Stimulated activated CD4-positive, alpha-beta T cell treated with anti-CD3 and anti-CD28 coated beads, Interleukin-15, amount 100 ng/mL, for 24 hours (primary cell): ENCODE measurements around the gene PLA2R1.

Experiments used
- DNase-seq: peaks from one replicate; pipeline ENCODE4 v3.0.0-alpha.2; 2020

The PLA2R1 gene

DNA sequence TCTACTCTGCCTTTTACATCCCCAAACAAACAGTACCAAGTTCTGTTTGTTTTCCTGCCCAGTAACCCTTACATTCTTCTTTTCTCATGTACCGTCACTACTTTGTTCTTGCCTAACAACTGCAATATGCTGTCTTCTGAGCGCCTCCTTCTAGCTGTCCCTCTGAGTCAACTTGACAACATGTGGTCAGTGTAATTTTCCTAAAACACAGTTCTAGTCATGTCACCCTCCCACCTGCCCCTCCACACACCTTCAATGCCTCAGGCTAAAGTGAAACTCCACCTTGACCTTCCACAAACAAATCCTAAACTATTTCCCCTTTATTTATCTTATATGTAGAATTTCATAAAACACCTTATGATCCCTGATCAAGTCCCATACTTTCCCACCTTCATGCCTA lies 139.9 kb downstream of the PLA2R1 start:
- DNase-seq: no peak

DNA sequence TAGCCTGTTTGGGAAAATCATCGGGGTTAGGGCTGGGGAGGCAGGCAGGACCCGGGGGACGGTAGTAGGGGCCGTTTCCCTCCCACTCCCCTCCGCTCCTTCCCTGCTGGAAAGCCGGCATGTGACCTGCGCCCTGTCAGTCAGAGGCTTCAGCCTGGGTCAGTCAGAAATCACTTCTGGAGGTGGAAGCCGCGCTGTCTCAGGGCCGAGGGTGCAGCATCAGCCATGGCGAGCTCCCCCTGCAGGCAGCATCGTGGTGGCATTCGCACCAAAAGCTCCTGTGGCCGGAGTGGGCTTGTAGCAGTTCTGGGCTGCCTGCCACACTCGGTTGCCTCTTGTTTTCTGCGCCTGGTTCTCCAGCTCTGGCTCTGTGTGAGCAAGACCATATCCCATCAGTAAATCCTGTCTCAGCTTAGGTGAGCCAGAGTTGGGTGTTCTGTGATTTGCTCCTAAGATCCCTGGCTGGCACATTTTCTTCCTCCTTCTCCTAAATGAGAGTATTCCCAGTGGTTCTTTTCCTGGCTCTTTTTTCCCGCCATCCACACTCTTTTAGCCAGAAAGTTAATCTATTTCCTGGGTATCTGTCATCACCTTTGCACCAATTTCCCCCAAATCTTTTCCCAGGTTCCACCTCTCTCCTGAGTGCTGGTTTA lies 140.5 kb downstream of the PLA2R1 start:
- DNase-seq: peak; percentile 90

DNA sequence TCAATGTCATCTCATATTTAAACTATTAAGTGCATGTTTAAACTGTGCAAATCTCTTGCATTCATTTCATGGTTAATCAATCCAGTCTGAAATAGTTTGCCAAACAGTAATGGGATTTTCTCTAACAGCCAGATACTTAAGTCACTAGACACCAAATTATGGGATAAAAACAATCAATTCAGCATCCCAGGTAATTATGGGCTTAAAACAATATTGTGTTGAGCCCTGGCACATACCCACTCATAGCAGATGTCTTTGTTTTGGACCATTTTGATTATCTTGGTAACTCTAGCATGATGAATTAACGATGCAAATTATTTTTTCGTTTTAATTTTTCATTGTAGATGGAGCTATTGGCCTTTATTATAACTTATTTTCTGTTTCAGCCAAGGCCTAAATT lies 145.9 kb downstream of the PLA2R1 start:
- no peak for DNase-seq

DNA sequence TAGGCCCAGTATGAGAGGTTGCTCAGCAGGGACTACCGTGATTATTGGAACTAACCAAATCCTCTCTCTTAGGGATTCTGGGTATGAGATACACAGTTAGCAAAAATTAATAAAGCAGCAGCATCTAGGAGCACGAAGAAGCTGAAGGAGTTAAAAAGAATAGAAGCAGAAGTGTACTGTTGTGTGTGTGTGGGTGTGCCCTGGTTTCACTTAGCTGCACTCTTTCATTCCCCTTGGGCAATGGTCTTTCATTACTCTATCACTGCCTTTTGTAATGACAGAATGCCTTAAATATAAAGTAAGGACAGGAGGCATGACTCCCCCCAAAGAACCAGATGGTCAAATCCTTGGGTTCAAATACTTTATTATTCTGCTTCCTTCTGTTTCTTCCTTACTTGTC lies 148.5 kb downstream of the PLA2R1 start:
- DNase-seq: no peak

DNA sequence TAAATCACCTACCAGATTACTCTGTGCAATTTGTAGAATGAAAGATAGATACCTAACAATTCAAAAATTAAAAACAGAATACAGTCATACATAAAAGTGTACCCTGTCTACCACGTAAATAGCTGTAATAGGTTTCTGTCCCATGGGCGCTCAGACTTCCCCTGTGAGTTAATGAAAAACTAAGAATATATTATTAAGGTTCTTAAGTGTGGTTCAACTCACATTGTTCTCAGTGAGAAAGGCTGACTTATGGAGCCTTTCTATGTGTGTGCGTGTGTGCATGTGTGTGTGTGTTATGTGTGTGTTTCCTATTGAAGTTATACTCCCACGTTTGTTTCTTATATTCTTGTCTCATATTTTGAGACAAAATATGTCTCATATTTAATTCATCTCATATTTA lies 149.8 kb downstream of the PLA2R1 start:
- no peak for DNase-seq

DNA sequence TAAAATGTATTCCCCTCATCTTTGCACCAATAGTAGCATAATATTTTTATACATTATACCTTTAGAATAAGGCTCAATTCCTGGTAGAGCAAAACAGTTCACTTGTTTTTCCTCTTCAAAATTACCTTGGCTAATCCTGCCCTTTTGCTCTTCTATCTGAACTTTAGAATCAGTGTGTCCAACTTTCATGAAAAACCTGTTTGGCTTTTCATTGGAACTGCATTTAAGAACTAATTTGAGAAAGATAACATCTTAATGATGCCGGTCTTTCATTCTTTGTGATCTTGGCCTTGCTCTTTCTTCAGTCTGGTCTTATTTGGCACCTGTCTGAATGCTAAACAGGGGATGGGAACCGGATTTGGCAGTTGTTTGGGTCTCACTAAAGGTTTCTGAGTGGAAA lies 151.5 kb downstream of the PLA2R1 start:
- DNase-seq: no peak

DNA sequence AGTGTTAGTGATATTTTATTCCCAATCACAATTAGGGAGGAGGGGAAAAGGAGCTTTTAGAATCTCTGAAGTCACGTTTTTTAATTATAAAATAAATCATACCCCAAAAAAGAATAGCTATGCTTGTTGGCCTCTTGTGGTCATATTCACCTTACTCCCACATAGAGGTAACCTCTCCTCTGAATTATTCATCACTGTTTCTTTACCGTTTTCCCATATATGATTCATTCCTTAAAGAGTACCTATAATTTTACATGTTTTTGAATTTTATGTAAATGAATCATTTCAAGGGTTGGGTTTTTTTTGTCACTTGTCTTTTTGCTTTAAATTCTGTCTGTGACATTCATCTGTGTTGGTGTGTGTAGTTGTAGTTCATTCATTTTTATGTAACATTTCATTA lies 153.8 kb downstream of the PLA2R1 start:
- no peak for DNase-seq

DNA sequence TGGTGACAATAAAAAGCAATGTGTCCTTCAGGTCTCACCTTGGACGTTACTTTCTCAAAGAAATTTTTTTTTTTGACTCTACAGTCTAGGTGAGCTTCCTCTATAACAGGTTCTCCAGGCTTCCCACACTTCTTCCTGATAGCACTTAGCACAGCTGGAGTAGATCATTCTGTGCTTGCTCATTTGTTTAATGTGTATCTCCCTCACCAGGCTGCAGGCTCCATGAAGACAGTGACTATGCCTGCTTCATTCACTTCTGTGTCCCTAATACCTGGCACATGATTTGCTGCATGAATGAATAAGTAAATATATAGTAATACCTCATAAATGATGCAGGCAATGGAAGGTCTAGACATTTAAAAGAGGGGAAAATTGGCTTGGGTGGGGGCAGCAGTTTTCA lies 154.5 kb downstream of the PLA2R1 start:
- DNase-seq: no peak

DNA sequence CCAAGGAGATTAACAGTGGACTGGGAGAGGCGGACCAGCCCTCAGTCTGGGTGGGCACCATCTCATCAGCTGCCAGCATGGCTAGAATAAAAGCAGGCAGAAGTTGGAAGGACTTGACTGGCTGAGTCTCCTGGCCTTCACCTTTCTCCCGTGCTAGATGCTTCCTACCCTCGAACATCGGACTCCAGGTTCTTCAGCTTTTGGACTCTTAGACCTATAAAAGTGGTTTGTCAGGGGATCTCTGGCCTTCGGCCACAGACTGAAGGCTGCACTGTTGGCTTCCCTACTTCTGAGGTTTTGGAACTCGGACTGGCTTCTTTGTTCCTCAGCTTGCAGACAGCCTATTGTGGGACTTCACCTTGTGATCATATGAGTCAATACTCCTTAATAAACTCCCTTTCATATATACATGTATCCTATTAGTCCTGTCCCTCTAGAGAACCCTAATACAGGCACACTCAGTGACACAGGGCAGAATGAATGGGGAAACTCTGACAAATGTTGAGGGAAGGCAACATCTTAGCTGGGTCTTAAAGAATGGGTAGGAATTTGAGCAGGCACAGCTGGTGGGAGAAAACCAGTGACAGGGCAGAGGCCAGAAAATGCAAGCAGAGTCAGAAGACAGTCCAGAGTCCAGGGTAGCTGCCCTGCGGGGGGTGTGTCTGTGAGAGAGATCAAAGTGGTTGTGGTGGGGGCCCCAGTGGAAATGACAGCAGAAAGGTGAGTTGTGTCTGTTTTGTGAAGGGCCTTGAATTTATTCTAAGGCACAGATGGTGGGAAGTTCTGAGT lies 156.3 kb downstream of the PLA2R1 start:
- DNase-seq: no peak

DNA sequence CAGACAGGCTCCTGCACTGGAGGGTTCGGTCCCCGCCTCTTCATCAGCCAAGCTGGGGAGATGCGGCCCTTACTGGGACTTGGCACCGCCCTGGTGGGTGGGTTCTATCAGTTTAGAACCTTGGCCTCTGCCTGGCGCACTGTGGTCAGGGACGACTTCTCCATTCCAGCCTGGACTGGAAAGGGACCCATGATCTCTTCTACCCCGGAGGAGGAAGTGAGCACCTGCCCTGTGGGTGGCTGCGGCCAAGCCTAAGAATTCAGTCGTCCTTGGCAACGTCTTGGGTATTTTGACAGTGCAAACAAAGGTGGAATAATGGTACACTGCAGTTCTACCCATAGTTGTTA lies 157.5 kb downstream of the PLA2R1 start:
- DNase-seq: no peak

DNA sequence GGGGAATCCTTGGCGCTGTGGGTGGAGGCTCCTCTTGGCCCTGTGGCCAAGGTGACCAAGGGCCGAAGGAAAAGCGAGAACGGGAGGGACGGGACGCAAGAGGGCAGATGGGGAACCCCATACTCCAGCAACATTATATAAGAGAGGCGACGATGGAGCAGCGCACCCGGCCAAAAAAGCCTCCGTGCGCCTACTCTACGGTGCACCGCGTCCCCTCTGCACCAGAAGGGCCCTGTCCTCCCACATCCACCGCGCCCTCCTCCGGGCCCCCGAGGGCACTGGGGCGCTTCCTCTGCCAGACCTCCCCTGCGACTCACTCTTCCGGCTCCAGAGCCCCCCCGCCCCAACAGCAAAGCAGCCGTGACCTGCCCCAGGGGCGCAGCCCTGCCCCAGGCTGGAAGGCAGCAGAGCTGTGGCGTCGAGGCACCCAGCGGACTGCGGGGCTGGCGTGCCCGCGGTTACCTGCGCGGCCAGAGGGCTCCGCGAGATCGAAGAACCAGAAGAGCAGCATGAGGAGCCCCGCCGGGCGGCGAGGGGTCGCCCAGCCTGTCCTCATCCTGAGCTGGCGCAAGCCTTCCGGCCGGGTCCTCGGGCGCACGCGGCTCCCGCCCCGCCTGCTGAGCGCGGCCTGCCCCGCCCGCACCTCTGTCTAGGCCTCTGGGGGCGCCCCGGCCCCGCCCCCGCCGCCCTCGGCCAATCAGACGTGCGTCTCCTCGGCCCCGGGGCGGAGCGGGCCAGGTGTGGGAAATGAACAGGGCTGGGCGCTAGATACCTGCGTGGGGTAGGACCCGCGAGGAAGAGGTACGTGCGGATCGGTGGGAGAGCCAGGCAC lies 158.1 kb downstream of the PLA2R1 start, which contains the start of gene LY75:
Gene LY75 (minus strand): TSS at position 630 of the 832 bp plus-strand sequence.
- DNase-seq: peak; percentile 88

DNA sequence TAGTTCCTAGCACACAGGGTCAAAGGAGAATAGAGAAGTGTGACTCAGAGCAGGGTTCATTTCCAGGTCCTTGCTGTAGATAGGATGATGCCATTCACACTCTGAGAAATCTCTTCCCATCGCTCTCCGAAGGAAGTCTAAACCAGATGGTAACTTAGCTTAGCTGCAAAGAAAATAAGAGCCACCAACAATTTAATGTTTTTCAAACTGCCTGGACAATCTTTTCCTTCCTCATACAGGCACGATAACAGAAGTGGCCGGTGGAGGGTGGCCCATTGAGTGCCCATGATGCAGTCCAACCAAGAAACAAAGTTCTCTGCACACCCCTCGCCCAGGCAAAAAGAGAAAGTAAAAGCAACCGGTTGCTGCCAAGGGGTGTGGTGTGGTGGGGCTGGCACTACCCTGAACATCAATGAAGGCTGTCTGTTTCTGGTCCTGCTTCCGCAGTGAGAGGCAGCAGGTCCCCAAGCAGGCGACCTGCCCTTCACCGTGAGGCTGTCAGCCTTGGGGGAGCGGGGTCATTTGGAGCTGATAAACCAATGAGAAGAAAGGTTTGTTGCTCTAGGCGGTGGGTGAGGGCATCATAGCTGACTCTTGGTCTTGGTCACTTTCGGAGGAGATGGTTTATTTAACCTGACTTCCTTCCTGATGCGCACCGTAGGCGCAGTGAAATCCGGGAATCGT lies 158.8 kb downstream of the PLA2R1 start:
- peak; percentile 63 for DNase-seq

DNA sequence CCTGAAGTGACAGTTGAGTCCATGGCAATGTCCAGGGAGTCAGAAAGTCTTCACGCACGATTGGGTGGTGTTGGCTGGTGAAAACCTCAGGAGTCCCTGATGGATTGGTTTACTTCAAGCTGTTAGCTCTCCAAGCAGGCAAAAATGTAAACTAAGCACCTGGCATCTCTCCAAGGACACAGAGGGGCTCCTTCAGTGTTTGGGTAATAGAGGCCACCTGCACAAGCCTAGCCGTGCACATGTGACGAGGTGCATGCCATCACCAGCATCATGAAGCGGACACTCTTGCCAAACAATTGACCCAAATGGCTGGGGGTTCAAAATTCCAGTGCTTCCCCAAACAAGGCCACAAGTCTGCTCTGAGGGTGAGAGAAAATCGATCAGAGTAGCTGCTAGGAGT lies 159.7 kb downstream of the PLA2R1 start:
- no peak for DNase-seq

DNA sequence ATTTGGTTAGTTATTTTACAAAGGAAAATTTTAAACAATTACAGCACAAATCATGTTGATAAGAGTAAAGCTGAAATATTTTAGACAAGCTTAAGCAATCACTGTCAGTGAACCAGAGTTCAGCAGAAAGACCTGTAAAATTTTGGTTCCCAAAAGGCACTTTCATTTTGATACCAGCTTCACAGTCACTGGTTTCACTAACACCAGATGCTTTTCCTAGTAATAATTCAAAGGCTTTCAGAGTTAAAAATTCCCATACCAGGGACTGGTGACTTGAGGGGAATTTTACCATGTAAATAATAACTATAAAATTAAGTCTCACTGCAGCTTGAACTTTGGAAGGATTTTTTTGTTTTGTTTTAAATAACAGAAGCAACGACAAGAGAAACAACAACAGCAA lies 162.1 kb downstream of the PLA2R1 start:
- DNase-seq: no peak

DNA sequence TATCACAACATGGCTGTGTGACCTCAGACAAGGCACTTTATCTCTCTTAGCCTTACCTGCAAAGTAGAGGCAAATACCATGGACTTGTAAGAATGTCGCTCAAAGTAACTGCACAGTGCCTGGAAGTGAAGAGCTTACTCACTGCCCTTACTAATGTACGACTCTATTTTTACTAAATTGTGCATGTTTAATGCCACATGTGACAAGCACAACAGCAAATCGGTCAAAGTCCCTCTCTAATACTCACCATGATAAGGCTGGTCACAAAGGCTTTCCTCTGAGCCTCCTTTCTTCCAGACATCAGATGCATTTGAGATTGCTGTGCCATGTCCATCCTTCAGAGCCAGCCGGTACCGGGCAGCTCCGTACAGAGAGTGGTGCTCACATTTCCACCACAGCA lies 164.0 kb downstream of the PLA2R1 start:
- no peak for DNase-seq

DNA sequence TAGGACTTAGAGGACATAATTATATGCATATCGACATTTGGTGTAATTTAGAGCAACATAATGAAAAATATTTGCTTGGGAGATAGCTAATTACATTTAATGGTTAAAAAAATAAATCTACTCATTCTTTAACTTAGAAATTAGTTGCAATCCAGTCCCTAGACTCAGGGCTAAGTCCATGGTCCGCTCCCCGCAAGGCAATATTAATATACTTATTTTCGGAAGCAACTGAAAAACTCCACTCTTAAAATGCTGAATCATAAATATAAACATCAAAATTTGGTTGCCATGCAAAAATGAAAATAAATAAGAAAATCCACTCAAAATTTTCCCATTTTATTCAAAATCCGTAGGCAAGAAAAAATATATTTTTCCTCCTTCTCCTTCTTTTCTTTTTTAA lies 164.7 kb downstream of the PLA2R1 start:
- DNase-seq: no peak

DNA sequence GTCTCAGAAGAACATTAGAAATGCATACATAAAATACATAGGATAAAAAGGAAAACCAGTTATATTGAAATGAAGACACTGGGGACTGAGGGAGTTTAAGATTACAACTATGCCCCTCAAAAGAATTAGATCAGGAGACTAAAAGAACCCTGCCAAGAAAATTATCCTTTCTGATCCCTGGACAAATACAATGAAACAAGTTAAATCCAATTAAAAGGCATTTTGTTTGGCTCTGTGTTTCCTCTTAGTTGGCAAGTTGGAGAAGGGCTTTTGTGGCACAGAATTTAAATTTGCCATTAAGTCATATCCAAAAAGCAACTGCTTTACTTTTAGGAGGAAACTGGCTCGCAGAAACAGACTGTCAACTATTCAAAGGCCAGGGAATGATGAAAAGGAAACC lies 165.3 kb downstream of the PLA2R1 start:
- DNase-seq: no peak

DNA sequence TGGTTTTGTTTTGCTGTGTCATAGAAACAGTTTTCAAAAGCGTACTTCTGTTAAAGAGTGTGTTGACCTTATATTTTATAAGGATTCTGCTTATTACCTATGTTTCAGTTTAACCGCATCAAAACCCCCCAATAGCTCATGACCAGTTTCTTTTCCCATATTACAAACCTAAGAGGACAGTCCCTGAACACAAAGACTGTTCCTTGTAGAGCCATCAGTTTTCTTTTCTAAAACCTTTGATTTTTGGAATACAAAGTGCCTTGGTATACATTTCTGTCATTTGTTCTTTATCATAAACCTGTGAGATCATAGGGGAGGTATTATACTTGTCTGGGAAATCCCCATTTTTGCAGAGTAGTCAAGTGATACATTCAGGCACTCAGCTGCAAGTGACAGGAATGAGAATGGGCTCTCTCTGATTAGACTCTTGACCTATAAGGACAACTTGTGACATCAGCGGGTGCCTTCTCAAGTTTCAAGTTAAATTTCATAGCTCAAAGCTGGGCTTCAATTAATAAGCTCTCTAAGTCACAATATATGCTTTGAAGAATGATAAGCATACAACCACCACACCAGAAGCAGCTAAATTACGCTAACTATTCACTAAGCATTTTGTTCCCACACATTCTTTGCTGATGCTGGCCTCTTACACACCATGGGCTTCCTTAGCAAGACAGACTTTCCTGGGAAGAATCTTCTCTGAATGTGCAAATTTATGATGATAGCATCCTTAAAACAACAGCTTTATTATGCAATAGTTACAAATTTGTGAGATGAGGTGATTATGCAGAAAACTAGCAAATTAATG lies 167.0 kb downstream of the PLA2R1 start:
- peak; percentile 33 for DNase-seq

DNA sequence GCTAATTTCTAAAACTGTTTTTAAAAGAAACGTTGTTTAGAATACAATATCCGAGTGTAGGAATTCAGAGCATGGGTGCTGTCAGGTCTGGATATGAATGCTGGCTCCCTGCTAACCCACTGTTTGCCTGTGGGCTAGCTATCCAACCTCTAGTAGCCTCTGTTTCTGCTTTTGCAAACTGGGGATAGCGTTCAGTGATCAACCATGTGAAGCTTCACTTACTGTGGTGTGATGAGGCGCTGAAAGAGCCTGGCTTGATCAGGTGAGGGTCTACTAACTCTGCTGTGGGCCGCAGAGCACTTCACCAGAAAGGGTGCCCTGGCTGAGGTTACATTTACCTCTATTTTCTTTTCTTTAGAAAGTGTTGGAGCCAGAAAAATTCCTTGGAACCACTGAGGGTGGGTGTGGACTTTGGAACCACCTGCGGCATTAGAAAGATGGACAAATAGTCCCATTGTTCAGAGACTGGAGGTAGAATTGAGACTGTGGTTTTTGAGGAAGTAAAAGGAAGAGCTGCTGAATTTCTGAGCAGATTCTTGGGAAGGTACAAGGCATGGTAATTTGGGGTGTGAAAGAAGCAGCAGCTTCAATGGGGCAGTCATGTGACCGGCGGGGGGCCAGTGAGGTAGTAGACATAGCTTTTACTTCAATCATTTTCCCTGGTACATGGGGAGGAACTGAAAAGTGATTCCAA lies 168.1 kb downstream of the PLA2R1 start:
- no peak for DNase-seq

DNA sequence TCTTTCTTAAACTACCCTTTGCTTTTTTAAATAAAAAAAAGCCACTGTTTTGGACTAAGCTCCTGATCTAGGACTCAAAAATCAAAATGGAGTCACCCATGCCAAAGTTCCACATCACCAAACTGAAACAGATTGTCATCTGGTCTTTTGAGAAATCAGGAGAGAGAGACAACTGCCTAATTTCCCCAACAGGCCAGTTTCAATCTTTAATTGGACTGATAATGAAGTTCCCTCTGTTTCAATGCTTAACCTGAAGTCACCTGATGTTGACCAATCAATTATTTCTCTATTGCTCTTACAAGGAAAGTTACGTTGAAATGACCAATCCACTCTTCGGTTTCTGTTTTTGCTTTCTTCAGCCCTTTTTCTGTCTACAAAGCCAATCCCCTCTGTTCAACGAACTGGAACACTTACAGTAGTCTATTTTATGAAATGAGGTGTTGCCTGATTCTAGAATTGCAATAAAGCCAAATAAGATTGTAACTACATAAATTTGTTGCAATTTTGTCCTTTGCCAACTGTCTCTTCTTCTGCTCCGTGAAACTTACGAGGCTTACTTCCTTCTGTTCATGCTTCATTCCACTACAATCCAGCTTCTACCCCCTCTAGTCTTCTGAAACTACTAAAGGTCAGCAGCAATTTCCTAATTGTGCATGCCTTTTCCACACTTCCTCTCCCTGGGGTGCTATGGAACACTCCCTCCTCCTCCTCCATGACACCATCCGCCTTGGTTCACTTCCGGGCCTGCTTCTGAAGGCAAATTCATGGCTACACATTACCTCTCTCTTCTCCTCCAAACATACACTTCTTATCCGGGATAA lies 169.2 kb downstream of the PLA2R1 start:
- no peak for DNase-seq
